ENCODE measurements around the gene JHY. TPM values are rescaled to one million over a fixed set of nuclear protein-coding genes. Genes with fewer than 3 reads are reported as not detected.

JHY gene
- total RNA-seq, 1 experiment from 2014 or later: 0.79 TPM

GRCh38 chr11:122897606-122898210, 15.1 kb downstream of the JHY start:
- no peaks in the 10 kb centered on the region for H3K79me1 ChIP-seq (ENCODE audit: insufficient read depth, low read depth, low read length, poor library complexity, severe bottlenecking)
- H3K27ac ChIP-seq (ENCODE audit: insufficient read length, low read depth, low read length): no peak overlapping the region
- no peak overlapping the region for H2BK20ac ChIP-seq (ENCODE audit: low read depth, low read length, poor library complexity, severe bottlenecking)
- H3K56ac ChIP-seq (ENCODE audit: insufficient read length, low read depth, low read length): no peak overlapping the region
- Mint-ChIP-seq H3K27me3 (ENCODE audit: low read depth) (peaks cover 4% of the 10 kb centered on the region; the same call in 1 of the 2 replicates), H3K4me1 (peaks cover 0 to 2% of the 10 kb centered on the region in 2 experiments; a peak in 1 of 4 replicates), H3K9me3 (no peaks in the 10 kb centered on the region), H3K4me3 (no peak overlapping the region), H3K27ac (no peak overlapping the region), H3K36me3 (ENCODE audit: insufficient read depth in 1 of 3, low read depth in 3 of 3) (no peaks in the 10 kb centered on the region)
- no peak overlapping the region for H3K18ac ChIP-seq (ENCODE audit: insufficient read length, low read depth, low read length)
- H3K9me3 ChIP-seq (ENCODE audit: control insufficient read depth, low read depth, low read length): no peaks in the 10 kb centered on the region
- no peak overlapping the region for H3K14ac ChIP-seq (ENCODE audit: insufficient read depth, low read length)
- H4K20me1 ChIP-seq (ENCODE audit: control insufficient read depth, insufficient read depth, insufficient read length): no peaks in the 10 kb centered on the region
- H3K4ac ChIP-seq (ENCODE audit: low read depth, low read length): no peak overlapping the region
- no peak overlapping the region for H2BK12ac ChIP-seq (ENCODE audit: insufficient read length, low read depth, low read length)
- no peak for DNase-seq
- H2BK120ac ChIP-seq (ENCODE audit: low read depth, low read length, poor library complexity, severe bottlenecking): no peak overlapping the region
- no peak overlapping the region for H3K4me2 ChIP-seq (ENCODE audit: insufficient read depth, insufficient read length, low read length)
- H3K4me1 ChIP-seq (ENCODE audit: insufficient read depth, low read length): no peaks in the 10 kb centered on the region
- H3K27me3 ChIP-seq (ENCODE audit: insufficient read depth, low read length): no peaks in the 10 kb centered on the region
- H2BK5ac ChIP-seq (ENCODE audit: insufficient read length, low read length): no peak overlapping the region
- TF ChIP-seq, protein P1, sequence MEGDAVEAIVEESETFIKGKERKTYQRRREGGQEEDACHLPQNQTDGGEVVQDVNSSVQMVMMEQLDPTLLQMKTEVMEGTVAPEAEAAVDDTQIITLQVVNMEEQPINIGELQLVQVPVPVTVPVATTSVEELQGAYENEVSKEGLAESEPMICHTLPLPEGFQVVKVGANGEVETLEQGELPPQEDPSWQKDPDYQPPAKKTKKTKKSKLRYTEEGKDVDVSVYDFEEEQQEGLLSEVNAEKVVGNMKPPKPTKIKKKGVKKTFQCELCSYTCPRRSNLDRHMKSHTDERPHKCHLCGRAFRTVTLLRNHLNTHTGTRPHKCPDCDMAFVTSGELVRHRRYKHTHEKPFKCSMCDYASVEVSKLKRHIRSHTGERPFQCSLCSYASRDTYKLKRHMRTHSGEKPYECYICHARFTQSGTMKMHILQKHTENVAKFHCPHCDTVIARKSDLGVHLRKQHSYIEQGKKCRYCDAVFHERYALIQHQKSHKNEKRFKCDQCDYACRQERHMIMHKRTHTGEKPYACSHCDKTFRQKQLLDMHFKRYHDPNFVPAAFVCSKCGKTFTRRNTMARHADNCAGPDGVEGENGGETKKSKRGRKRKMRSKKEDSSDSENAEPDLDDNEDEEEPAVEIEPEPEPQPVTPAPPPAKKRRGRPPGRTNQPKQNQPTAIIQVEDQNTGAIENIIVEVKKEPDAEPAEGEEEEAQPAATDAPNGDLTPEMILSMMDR (conservative IDR thresholded peaks at IDR 0.05): no peak
- no CpG with 5 or more reads among the region's 5 CpGs for WGBS (ENCODE audit: extremely low coverage, insufficient read length, low lambda C conversion rate)
- no peak overlapping the region for H4K8ac ChIP-seq (replicated peaks; ENCODE audit: insufficient read length, low read depth, low read length)
- no peak overlapping the region for H4K91ac ChIP-seq (ENCODE audit: insufficient read length, low read depth, low read length)
- no peak overlapping the region for H4K5ac ChIP-seq (ENCODE audit: insufficient read length, low read depth, low read length)
- H2AFZ ChIP-seq (ENCODE audit: low read length): no peak overlapping the region
- H2BK15ac ChIP-seq (ENCODE audit: low read depth, low read length): no peak overlapping the region
- H3K23ac ChIP-seq (ENCODE audit: insufficient read length, low read depth, low read length): no peak overlapping the region
- H3K79me2 ChIP-seq (ENCODE audit: insufficient read depth, low read length): no peaks in the 10 kb centered on the region
- no peak overlapping the region for H2AK5ac ChIP-seq (ENCODE audit: insufficient read length, low read length)
- H3K23me2 ChIP-seq (ENCODE audit: insufficient read length, low read depth, low read length, poor library complexity, severe bottlenecking): no peaks in the 10 kb centered on the region
- H3T11ph ChIP-seq (ENCODE audit: low read length): no peak overlapping the region
- H3K9ac ChIP-seq (ENCODE audit: extremely low read depth, insufficient read length, low read length): no peak overlapping the region
